WTC11 (cell line): ENCODE measurements around the gene MAP1A. TPM values are rescaled to one million over a fixed set of nuclear protein-coding genes. Genes with fewer than 3 reads are reported as not detected.
"Not testable (repeated sequence)": the region's sequence is repeated elsewhere in the genome, so short reads cannot be mapped to it uniquely, and the experiment has no call there.

Experiments
- ATAC-seq: fragments of 200-7000 bp; cut with Tn5 transposase; 2 replicates; pipeline ENCODE4 v1.10.0; 2021; ENCODE audit warnings: mild to moderate bottlenecking, moderate library complexity
- CTCF ChIA-PET: fragments of 300-600 bp; sonication (Branson Sonifier 250); formaldehyde crosslinking; loops from one replicate; lab custom pipeline; 2021; ENCODE audit warnings: antibody characterized with exemption; lab: Charles Lee
- POLR2A ChIA-PET: fragments of 350-600 bp; sonication (Branson Sonifier 250); formaldehyde crosslinking; loops from one replicate; lab custom pipeline; 2021; ENCODE audit warnings: antibody characterized with exemption; lab: Charles Lee
- DNase-seq: peaks from one replicate; pipeline ENCODE4 v3.0.0; 2021; ENCODE audit warnings: low spot score
- H3K27ac Mint-ChIP-seq: 2 replicates; pipeline ENCODE4 v1.8.0; 2021; ENCODE audit warnings: mixed read lengths
- H3K27me3 Mint-ChIP-seq: 2 replicates; pipeline ENCODE4 v1.8.0; 2021; ENCODE audit warnings: low read depth, mild to moderate bottlenecking, moderate library complexity, mixed read lengths
- H3K36me3 Mint-ChIP-seq: 2 replicates; pipeline ENCODE4 v1.8.0; 2021; ENCODE audit warnings: mixed read lengths
- H3K4me1 Mint-ChIP-seq: 2 replicates; pipeline ENCODE4 v1.8.0; 2022; ENCODE audit warnings: mixed read lengths
- H3K4me3 Mint-ChIP-seq: 2 replicates; pipeline ENCODE4 v1.8.0; 2021; ENCODE audit warnings: mild to moderate bottlenecking, moderate library complexity, mixed read lengths
- H3K9me3 Mint-ChIP-seq: 2 replicates; pipeline ENCODE4 v1.8.0; 2021; ENCODE audit warnings: mixed read lengths
- CREM ChIP-seq: sonication (generic); formaldehyde crosslinking; IDR thresholded peaks from 2 replicates; pipeline ENCODE4 v1.8.1; 2022; ENCODE audit warnings: mild to moderate bottlenecking, missing genetic modification reagents, moderate library complexity
- FOXJ3 ChIP-seq: sonication (generic); formaldehyde crosslinking; IDR thresholded peaks from 2 replicates; pipeline ENCODE4 v1.9.0; 2021; ENCODE audit warnings: missing genetic modification reagents, mild to moderate bottlenecking, borderline replicate concordance
- FOXK1 ChIP-seq: sonication (generic); formaldehyde crosslinking; IDR thresholded peaks from 2 replicates; pipeline ENCODE4 v1.8.0; 2022; ENCODE audit warnings: mild to moderate bottlenecking, moderate library complexity, missing genetic modification reagents
- FOXP4 ChIP-seq: sonication (generic); formaldehyde crosslinking; IDR thresholded peaks from 2 replicates; pipeline ENCODE4 v1.8.0; 2022; ENCODE audit warnings: mild to moderate bottlenecking, missing genetic modification reagents
- IRF2 ChIP-seq: sonication (generic); formaldehyde crosslinking; IDR thresholded peaks from 2 replicates; pipeline ENCODE4 v1.8.0; 2022; ENCODE audit warnings: low read depth, missing genetic modification reagents, borderline replicate concordance
- MAX ChIP-seq: sonication (generic); formaldehyde crosslinking; IDR thresholded peaks from 2 replicates; pipeline ENCODE4 v1.8.0; 2022; ENCODE audit warnings: mild to moderate bottlenecking, missing genetic modification reagents
- NFATC4 ChIP-seq: fragments of 250-450 bp; sonication (Bioruptor Pico); IDR thresholded peaks from 2 replicates; pipeline ENCODE4 v1.9.0; 2021; ENCODE audit warnings: mild to moderate bottlenecking
- PRRX2 ChIP-seq: fragments of 250-450 bp; sonication (Bioruptor Pico); IDR thresholded peaks from 2 replicates; pipeline ENCODE4 v1.8.0; 2021; ENCODE audit warnings: mild to moderate bottlenecking
- RORB ChIP-seq: fragments of 250-450 bp; sonication (Bioruptor Pico); IDR thresholded peaks from 2 replicates; pipeline ENCODE4 v1.9.0; 2021; ENCODE audit warnings: mild to moderate bottlenecking
- TP53 ChIP-seq: sonication (generic); formaldehyde crosslinking; IDR thresholded peaks from 2 replicates; pipeline ENCODE4 v1.8.1; 2023; ENCODE audit warnings: mild to moderate bottlenecking, missing genetic modification reagents
- ZNF138 ChIP-seq: sonication (generic); formaldehyde crosslinking; conservative IDR thresholded peaks from 2 replicates; pipeline ENCODE4 v1.8.1; 2022; ENCODE audit warnings: mild to moderate bottlenecking, moderate library complexity, missing genetic modification reagents
- ZNF281 ChIP-seq: sonication (generic); formaldehyde crosslinking; IDR thresholded peaks from 2 replicates; pipeline ENCODE4 v1.8.0; 2023; ENCODE audit warnings: mild to moderate bottlenecking, missing genetic modification reagents
- ZNF425 ChIP-seq: fragments of 250-450 bp; sonication (Bioruptor Pico); conservative IDR thresholded peaks from 2 replicates; pipeline ENCODE4 v1.9.0; 2021; ENCODE audit warnings: mild to moderate bottlenecking
- total RNA-seq: library from RNA; stranded (reverse); gene quantifications from 3 replicates; pipeline ENCODE4 v1.2.3, GENCODE V29; 2021

Gene MAP1A
- total RNA-seq, 1 experiment from 2014 or later: 2.2 TPM

- TF ChIP-seq ZNF425 (CRISPR knock-in tag) (no peak), MAX (CRISPR knock-in tag) (no peak), TP53 (no peak)
- TF ChIP-seq, all 79 proteins: peak for 0
Observed at GRCh38 chr15:43550527-43551363, 33.3 kb downstream of the MAP1A start (continued).

- POLR2A ChIA-PET: no interaction called here
- TF ChIP-seq ZNF281 (CRISPR knock-in tag) (no peak), NFATC4 (CRISPR knock-in tag) (no peak), FOXJ3 (no peak), PRRX2 (CRISPR knock-in tag) (no peak), ZNF138 (CRISPR knock-in tag) (no peak)
- DNase-seq (no peak), ATAC-seq (no peak)
- H3K9me3 Mint-ChIP-seq: peaks cover 6% of the 10 kb centered on the region
- H3K4me1 Mint-ChIP-seq: no peaks in the 10 kb centered on the region
- H3K36me3 Mint-ChIP-seq: peaks cover 7% of the 10 kb centered on the region; the same call in 1 of the 2 replicates
- no peak overlapping the region for H3K27ac Mint-ChIP-seq
- CTCF ChIA-PET: interaction anchor here (1.0 to 1.2 kb wide), 2 partner anchors 24 to 38 kb away, joined by 4 read pairs; no protein-coding TSS in a partner anchor
- no peak overlapping the region for H3K4me3 Mint-ChIP-seq
- H3K27me3 Mint-ChIP-seq: no peaks in the 10 kb centered on the region
Observed at GRCh38 chr15:43552256-43552655, 34.8 kb downstream of the MAP1A start.

GRCh38 chr15:43552986-43553385 is 35.6 kb downstream of the MAP1A start:
- H3K27me3 Mint-ChIP-seq: no peaks in the 10 kb centered on the region
- no peak for ATAC-seq
- no peaks in the 10 kb centered on the region for H3K9me3 Mint-ChIP-seq
- no peaks in the 10 kb centered on the region for H3K36me3 Mint-ChIP-seq
- H3K27ac Mint-ChIP-seq: no peak overlapping the region
- H3K4me3 Mint-ChIP-seq: no peak overlapping the region
- no peak for TF ChIP-seq IRF2 (CRISPR knock-in tag)
- TF ChIP-seq RORB (CRISPR knock-in tag): no peak
- TF ChIP-seq CREM (CRISPR knock-in tag): no peak
- TF ChIP-seq FOXK1 (CRISPR knock-in tag): no peak
- TF ChIP-seq FOXP4: no peak
- ChIA-PET POLR2A (no interaction called here), CTCF (interaction anchor here (1.2 kb wide), 1 partner anchor 25 kb away, joined by 4 read pairs; no protein-coding TSS in a partner anchor)
- H3K4me1 Mint-ChIP-seq: no peaks in the 10 kb centered on the region
- DNase-seq: no peak

GRCh38 chr15:43562753-43563152 is 45.3 kb downstream of the MAP1A start:
- H3K27ac Mint-ChIP-seq, H3K9me3 Mint-ChIP-seq, H3K4me1 Mint-ChIP-seq, ATAC-seq, DNase-seq, CTCF ChIA-PET, POLR2A ChIA-PET, H3K27me3 Mint-ChIP-seq, H3K36me3 Mint-ChIP-seq, H3K4me3 Mint-ChIP-seq: not testable (repeated sequence)

- H3K4me1 Mint-ChIP-seq, POLR2A ChIA-PET, CTCF ChIA-PET, H3K9me3 Mint-ChIP-seq, ATAC-seq, H3K27ac Mint-ChIP-seq, H3K27me3 Mint-ChIP-seq, H3K4me3 Mint-ChIP-seq, DNase-seq, H3K36me3 Mint-ChIP-seq: not testable (repeated sequence)
Observed at GRCh38 chr15:43563793-43564192, 46.4 kb downstream of the MAP1A start.

- H3K36me3 Mint-ChIP-seq, H3K4me3 Mint-ChIP-seq, ATAC-seq, CTCF ChIA-PET, H3K4me1 Mint-ChIP-seq, H3K27me3 Mint-ChIP-seq, H3K27ac Mint-ChIP-seq, POLR2A ChIA-PET, DNase-seq, H3K9me3 Mint-ChIP-seq: not testable (repeated sequence)
Observed at GRCh38 chr15:43566615-43567014, 49.2 kb downstream of the MAP1A start.

- CTCF ChIA-PET, H3K4me3 Mint-ChIP-seq, ATAC-seq, POLR2A ChIA-PET, DNase-seq, H3K36me3 Mint-ChIP-seq, H3K9me3 Mint-ChIP-seq, H3K4me1 Mint-ChIP-seq, H3K27me3 Mint-ChIP-seq, H3K27ac Mint-ChIP-seq: not testable (repeated sequence)
Observed at GRCh38 chr15:43574607-43575006, 57.2 kb downstream of the MAP1A start.
